COLO829 (cell line): ENCODE measurements around the gene ARID5A.
"Not testable (repeated sequence)": the region's sequence is repeated elsewhere in the genome, so short reads cannot be mapped to it uniquely, and the experiment has no call there.

ENCODE experiments used
- DNase-seq: peaks from one replicate; pipeline ENCODE4 v3.0.0; 2012; ENCODE audit warnings: low spot score

The ARID5A gene

GRCh38 chr2:96540136-96540535, 3.6 kb downstream of the ARID5A start:
- no peak for DNase-seq

- DNase-seq: no peak
These were observed 5.0 kb downstream of the ARID5A start for GRCh38 chr2:96541398-96542152.

- no peak for DNase-seq
These were observed 5.9 kb downstream of the ARID5A start for GRCh38 chr2:96542357-96542977.

GRCh38 chr2:96546321-96546720, 9.8 kb downstream of the ARID5A start:
- no peak for DNase-seq

- no peak for DNase-seq
These were observed 10.2 kb downstream of the ARID5A start for GRCh38 chr2:96546797-96547196.

GRCh38 chr2:96547203-96547641, 10.7 kb downstream of the ARID5A start:
- no peak for DNase-seq

GRCh38 chr2:96547731-96548171, 11.2 kb downstream of the ARID5A start:
- DNase-seq: no peak

- DNase-seq: no peak
These were observed 12.3 kb downstream of the ARID5A start for GRCh38 chr2:96548558-96549465.

GRCh38 chr2:96549466-96549785, 12.9 kb downstream of the ARID5A start:
- no peak for DNase-seq

GRCh38 chr2:96549967-96550786, 13.6 kb downstream of the ARID5A start:
- no peak for DNase-seq

- no peak for DNase-seq
These were observed 14.4 kb downstream of the ARID5A start for GRCh38 chr2:96550787-96551604.

- DNase-seq: no peak
These were observed 15.2 kb downstream of the ARID5A start for GRCh38 chr2:96551605-96552314.

- DNase-seq: no peak
These were observed 16.0 kb downstream of the ARID5A start for GRCh38 chr2:96552315-96553175.

GRCh38 chr2:96553176-96553956, 16.8 kb downstream of the ARID5A start:
- no peak for DNase-seq

- DNase-seq: not testable (repeated sequence)
These were observed 17.4 kb downstream of the ARID5A start for GRCh38 chr2:96553957-96554292.

GRCh38 chr2:96554293-96555145, 18.0 kb downstream of the ARID5A start:
- DNase-seq: no peak

- DNase-seq: no peak
These were observed 18.6 kb downstream of the ARID5A start for GRCh38 chr2:96555146-96555610.
